GM12874 (cell line): ENCODE measurements around the gene NWD2.

ENCODE experiments used
- TF ChIP-seq, protein P1 (sequence below): IDR thresholded peaks from 2 replicates; pipeline ENCODE4 v1.5.1; 2011; ENCODE audit warnings: low read depth, mild to moderate bottlenecking, control low read depth, low read length, moderate library complexity; ENCODE audit not compliant: insufficient read depth

Gene NWD2

DNA sequence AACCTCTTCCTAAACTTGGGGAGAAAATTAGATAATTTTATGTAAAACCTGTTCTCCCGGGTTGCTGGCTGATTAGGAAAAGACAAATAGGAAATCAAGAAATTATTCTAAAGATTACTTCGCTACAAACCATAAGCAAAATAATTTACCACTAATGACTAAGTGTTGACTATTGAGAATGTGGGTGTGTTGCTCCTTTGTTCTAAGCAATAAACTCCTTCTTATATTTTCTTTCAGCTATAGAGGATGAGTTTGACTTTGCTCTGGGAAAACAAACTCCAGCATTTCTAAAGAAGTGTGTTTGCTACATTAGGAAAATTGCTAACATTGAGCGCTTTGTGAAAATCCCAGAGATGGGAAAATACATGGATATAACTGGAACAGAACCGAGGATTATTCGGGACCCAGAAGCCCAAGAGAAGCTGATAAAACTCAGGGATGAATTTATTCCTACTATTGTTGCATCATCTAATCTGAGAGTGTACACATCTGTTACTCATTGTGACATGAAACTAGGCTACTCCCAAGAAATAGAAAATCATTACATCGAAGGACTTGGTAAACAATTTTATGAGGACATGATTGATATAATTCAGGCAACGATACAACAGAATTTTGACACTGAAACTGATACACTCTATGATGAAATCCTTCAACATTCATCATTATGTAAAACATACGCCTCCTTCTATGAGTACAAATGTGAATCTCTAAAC, 194.2 kb downstream of the NWD2 start:
- TF ChIP-seq, protein P1, sequence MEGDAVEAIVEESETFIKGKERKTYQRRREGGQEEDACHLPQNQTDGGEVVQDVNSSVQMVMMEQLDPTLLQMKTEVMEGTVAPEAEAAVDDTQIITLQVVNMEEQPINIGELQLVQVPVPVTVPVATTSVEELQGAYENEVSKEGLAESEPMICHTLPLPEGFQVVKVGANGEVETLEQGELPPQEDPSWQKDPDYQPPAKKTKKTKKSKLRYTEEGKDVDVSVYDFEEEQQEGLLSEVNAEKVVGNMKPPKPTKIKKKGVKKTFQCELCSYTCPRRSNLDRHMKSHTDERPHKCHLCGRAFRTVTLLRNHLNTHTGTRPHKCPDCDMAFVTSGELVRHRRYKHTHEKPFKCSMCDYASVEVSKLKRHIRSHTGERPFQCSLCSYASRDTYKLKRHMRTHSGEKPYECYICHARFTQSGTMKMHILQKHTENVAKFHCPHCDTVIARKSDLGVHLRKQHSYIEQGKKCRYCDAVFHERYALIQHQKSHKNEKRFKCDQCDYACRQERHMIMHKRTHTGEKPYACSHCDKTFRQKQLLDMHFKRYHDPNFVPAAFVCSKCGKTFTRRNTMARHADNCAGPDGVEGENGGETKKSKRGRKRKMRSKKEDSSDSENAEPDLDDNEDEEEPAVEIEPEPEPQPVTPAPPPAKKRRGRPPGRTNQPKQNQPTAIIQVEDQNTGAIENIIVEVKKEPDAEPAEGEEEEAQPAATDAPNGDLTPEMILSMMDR = no peak

DNA sequence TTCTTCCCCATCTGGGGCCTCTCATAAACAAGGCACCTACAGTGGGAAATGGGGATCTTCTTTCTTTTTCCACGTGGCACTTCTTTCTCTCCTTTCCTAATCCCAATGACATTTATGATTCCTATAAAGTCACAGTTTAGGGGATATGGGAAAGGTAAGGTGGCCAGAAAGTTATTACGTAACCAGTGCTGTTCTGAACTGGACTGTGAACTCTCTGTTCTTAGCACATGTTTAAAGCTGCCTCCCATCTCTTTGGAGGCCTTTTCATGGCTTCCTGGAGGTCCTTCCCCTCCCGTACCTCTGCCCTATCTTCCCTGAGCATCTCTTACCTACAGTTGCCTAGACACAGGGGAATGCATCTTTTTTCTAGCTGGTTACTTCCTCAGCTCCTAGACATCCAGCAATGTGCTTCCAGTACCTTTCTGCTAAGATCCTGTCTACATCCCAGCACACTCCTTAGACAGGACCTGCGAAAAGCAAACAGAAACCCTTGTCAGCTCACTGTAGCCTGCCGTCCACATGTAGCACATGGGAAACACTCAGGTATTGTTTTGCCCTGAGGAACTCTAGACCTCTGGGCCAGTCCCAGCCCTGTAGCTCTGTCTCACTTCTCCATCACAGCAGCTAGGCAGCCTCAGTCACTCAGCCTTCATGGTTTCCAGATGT, 195.4 kb downstream of the NWD2 start:
- TF ChIP-seq, protein P1 = no peak

DNA sequence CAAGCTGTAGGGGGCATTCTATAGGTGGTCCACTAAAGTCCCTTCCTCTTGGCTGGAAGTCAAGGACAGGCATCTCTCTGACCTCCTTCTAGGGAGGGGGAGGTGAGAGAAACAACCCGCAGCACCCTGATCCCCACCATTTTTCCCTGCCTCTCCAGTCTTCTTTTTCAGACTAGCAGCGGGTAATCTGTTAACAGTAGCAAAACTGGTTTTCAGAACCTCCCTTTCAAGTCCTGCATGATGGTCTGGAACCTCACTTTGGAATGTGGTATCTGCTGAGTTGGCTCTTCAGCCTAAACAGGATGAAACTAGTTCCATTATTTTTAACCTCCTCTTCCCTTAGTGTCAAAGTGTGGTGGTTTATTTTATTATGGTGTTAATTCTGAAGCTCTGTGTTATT, 196.0 kb downstream of the NWD2 start:
- TF ChIP-seq, protein P1 = no peak

DNA sequence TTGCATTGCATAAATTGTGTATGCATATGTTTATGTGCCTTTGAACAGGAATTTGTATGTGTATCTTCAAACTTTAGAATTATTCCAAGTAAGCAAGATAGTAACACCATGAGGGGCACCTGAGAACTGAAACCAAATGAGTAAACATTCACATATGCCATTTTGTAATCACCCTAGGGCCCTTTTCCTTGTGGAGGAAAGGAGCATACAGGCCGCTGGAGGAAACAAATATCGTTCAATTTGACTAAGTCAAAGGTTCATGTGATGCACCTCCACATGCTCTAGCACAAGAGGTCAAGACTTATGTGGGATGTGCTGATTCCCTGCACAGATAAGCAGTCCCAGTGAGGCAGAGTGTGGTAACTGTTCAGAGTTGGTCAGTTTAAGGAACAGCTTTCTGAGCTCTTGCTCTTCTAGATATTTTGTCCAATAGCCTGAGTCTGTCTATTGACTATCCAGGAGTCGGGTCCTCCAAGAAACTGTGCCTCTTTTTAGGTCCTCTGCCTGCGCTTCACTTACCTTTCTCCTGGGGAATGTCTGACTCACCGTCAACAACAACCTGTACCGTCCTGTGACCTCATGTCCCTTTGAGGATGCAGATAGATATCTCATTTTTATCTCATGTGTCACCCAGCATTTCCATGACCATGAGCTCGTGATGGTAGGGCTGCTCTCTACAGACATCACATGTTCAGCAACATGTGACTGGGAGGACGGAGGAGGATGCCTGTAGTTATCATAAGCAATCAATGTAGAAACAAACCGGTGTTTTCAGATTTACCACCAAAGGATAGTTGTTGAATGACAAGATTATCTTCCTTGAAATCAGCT, 196.9 kb downstream of the NWD2 start:
- TF ChIP-seq, protein P1 = no peak

DNA sequence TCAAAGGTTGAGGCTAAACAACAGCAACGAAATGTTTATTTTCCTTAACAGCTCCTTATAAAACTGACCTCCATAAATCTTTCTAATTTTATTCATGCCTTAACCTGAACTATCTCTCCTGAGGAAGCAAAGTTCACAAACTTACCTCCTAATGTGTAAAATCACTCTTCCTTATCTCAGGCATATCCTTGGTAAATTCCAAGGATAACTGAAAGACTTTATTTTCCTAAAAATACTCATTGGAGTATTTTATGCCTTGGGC, 197.4 kb downstream of the NWD2 start:
- TF ChIP-seq, protein P1 = no peak

DNA sequence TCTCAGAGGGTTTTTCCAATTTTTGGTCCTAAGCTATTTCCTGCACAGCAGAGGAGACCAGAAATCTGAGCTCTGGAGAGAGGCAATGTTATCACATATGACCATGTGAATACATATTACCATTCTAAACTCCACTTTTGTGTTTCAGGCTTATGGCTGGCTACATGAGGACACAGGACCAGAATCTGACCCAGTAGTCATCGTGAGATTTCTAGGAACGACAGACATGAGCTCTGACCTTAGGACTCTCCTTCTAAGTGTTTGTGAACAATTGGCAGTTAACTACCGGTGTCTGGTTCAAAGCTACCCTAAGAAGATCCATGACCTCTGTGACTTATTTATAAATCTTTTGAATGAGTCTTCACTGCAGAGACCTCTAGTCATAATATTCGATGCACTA, 198.6 kb downstream of the NWD2 start:
- TF ChIP-seq, protein P1 = no peak

DNA sequence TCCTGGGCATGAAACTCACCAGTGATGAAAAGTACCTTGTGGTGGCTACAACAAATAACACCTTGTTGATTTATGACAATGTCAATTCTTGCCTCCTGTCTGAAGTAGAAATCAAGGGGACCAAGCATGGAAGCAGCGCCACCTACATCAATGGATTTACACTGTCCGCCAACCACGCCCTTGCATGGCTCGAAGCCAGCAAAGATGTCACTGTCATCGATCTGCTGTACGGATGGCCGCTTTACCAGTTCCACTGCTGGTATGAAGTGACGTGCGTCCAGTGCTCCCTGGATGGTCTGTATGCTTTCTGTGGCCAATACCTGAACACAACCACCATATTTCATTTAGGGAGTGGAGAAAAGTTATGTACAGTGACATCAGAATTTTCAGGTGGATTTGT, 200.5 kb downstream of the NWD2 start:
- TF ChIP-seq, protein P1 = no peak
